Epithelial cell of proximal tubule (primary cell): ENCODE measurements around the gene LRRC10. TPM values are rescaled to one million over a fixed set of nuclear protein-coding genes. Genes with fewer than 3 reads are reported as not detected.
"Not testable (repeated sequence)": the region's sequence is repeated elsewhere in the genome, so short reads cannot be mapped to it uniquely, and the experiment has no call there.

ENCODE experiments used
- DNase-seq: peaks from one replicate; pipeline ENCODE4 v3.0.0-alpha.2; 2011; ENCODE audit warnings: low read depth
- H3K4me3 ChIP-seq: 2 replicates; pipeline ENCODE4 v1.5.1; 2011; ENCODE audit warnings: low read depth, mild to moderate bottlenecking, low read length
- total RNA-seq: library from RNA; depleted of rRNA; stranded (reverse); fragments of >200 nt; gene quantifications from 2 replicates; pipeline ENCODE4 v1.2.3, GENCODE V29; 2015
- TF ChIP-seq, protein P1 (sequence below): conservative IDR thresholded peaks from 2 replicates; pipeline ENCODE4 v1.5.1; 2012; ENCODE audit warnings: low read depth, mild to moderate bottlenecking, low read length

LRRC10 gene
- total RNA-seq, 1 donor from 2014 or later = not detected

DNA sequence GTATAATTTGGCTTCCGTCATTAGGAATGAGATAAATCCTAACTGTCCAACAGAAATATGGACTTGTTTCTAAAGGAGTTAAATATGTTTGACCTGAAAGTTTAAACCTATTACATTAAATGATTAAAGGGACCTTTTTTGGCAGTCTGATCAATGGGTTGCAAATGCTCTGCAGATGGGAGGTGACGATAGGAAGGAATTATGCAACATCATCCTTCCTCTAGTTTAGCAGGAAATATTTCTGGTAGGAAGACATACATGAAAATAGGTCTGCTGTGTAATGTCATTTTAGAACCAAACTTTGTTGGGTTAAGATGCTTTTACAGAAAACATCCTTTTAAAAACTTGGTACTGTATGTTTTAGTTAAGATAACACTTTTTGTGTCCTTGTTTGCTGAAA is 2.6 kb downstream of the LRRC10 start:
- TF ChIP-seq, protein P1, sequence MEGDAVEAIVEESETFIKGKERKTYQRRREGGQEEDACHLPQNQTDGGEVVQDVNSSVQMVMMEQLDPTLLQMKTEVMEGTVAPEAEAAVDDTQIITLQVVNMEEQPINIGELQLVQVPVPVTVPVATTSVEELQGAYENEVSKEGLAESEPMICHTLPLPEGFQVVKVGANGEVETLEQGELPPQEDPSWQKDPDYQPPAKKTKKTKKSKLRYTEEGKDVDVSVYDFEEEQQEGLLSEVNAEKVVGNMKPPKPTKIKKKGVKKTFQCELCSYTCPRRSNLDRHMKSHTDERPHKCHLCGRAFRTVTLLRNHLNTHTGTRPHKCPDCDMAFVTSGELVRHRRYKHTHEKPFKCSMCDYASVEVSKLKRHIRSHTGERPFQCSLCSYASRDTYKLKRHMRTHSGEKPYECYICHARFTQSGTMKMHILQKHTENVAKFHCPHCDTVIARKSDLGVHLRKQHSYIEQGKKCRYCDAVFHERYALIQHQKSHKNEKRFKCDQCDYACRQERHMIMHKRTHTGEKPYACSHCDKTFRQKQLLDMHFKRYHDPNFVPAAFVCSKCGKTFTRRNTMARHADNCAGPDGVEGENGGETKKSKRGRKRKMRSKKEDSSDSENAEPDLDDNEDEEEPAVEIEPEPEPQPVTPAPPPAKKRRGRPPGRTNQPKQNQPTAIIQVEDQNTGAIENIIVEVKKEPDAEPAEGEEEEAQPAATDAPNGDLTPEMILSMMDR = no peak
- H3K4me3 ChIP-seq = no peak overlapping the region
- DNase-seq = no peak

DNA sequence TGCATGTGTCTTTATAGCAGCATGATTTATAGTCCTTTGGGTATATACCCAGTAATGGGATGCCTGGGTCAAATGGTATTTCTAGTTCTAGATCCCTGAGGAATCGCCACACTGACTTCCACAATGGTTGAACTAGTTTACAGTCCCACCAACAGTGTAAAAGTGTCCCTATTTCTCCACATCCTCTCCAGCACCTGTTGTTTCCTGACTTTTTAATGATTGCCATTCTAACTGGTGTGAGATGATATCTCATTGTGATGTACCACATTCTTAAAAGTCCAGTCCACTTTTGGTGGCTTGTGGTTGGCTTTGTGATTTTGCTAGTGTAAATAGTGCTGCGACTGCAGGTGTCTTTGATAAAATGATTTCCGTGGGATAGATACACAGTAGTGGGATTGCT is 6.4 kb downstream of the LRRC10 start:
- not testable (repeated sequence) for H3K4me3 ChIP-seq, DNase-seq

DNA sequence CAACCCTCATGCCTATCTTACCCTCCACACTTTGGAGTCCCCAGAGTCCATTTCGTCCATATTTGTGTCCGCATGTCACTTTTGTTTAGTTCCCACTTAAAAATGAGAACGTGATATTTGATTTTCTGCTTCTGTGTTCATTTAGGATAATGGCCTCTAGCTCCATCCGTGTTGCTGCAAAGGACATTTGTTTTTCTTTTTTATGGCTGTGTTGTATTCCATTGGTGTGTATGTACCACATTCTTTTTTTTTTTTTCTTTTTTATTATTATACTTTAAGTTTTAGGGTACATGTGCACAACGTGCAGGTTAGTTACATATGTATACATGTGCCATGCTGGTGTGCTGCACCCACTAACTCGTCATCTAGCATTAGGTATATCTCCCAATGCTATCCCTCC is 7.2 kb downstream of the LRRC10 start:
- not testable (repeated sequence) for H3K4me3 ChIP-seq, DNase-seq

DNA sequence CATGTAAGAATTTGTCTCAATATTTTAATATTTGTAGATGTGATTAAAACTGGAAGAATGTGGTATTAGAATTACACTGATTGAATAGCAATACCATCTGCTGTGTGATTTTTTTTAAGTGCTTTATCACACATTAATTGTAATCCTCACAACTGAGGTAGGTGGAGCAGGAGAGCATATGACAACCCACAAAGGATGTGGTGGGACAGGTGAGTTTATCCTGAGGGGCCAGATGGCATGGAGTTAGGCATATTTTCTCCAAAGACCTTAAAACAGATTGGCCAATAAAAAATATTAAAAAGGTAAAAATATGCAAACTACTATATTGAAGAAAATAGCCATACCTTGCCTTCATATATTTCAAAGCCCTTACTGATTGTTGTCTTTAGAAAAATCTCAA is 7.8 kb downstream of the LRRC10 start:
- DNase-seq = no peak
- H3K4me3 ChIP-seq = no peak overlapping the region
- TF ChIP-seq, protein P1 = peak; percentile 20

DNA sequence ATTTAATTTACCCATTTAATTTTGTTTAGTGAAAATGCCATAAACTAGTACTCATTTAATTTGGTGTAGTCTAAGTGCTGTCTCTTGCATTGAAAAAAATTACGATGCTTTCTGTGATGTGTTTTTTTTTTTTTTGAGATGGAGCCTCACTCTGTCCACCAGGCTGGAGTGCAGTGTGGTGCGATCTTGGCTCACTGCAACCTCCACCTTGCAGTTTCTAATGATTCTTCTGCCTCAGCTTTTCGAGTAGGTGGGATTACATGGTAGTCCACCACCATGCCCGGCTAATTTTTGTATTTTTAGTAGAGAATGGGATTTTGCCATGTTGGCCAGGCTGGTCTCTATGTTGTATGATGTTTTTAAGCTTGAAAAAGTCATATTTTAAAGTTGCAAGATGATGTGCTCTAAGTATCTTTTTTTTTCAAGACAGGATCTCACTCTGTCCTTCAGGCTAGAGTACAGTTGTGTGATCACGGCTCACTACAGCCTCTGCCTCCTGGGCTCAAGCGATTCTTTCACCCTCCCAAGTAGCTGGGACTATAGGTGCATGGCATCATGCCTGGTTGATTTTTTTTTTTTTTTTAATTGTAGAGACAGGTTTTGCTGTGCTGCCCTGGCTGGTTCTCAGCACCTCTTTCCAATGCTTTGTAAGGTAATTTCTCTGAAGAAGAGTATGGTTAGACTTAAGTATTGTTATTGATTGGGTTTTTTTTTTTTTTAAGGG is 8.6 kb downstream of the LRRC10 start:
- H3K4me3 ChIP-seq = no peak overlapping the region
- TF ChIP-seq, protein P1 = no peak
- no peak for DNase-seq

DNA sequence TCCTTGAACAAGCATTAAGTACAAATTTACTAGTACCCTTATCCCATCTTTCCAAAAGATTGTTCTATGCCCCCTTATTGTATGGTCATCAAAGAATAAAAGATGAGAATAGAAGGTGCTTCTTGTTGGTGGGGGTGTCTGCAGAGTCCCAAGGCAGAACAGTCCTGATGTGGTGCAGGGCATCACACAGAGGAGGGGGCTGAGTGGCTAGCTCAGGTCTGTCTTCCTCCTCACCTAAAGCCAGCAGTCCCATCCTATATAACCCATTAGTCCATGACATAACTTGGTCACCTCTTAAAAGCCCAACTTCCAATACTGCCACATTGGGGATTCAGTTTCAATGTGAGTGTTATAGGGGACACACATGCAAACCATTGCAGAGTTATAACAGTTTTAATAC is 9.9 kb downstream of the LRRC10 start:
- TF ChIP-seq, protein P1 = no peak
- DNase-seq = no peak

DNA sequence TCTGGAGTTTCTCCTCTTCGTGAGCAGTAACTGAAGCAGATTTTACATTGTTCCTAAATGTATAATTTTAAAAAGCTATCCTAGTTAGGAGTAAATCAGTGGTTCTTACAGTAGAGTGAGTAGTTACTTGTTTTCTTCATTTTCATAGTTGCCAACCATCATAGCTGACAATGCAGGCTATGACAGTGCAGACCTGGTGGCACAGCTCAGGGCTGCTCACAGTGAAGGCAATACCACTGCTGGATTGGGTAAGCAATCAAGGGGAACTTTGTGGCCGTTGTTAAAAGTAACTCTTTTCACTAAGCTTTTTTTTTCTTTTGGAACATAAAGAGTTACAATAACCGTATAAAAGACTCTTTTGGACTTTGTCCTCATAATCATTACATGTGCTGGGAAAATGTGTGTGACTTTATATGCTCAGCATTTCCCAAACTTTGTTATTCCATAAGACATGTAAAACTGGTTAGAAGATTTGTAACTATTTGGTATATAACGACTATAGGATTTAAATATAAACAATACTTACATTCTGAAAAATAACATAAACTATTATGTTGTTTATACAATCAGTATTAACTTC is 12.4 kb downstream of the LRRC10 start:
- H3K4me3 ChIP-seq = no peak overlapping the region
- DNase-seq = no peak
- TF ChIP-seq, protein P1 = no peak

More for the DNA sequence above, 9.9 kb downstream of the LRRC10 start:
- no peak overlapping the region for H3K4me3 ChIP-seq

DNA sequence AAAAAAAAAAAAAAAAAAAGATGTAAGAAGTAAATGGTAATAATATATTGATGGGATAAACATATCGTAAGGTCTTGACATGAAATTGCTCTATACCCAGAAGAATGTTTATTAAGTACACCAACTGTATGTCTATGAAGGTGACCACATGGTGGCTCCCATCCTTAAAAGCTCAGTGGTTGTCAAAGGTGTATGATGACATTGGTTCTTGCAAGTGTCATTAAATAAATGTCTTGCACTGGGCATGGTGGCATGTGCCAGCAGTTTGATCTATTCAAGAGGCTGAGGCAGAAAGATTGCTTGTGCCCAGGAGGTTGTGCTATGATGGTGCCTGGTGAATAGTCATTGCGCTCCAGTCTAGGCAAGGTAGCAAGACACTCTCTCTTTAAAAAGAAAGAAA is 15.0 kb downstream of the LRRC10 start:
- TF ChIP-seq, protein P1 = no peak
- no peak for DNase-seq

More for the DNA sequence above, 15.0 kb downstream of the LRRC10 start:
- no peak overlapping the region for H3K4me3 ChIP-seq
